HL-60 (cell line): ENCODE results near the gene STH.
"Not testable (repeated sequence)": the region's sequence is repeated elsewhere in the genome, so short reads cannot be mapped to it uniquely, and the experiment has no call there.

ENCODE experiments used
- DNase-seq, 2 experiments: peaks; one replicate each; pipeline ENCODE4 v3.0.0-alpha.2; 2010 to 2020; ENCODE audit warnings: low read depth in 1 of 2, low spot score in 1 of 2
- H3K27ac ChIP-seq: fragments of 250-450 bp; sonication (Bioruptor Pico); replicated peaks from 2 replicates; pipeline ENCODE4 v1.5.1; 2020; ENCODE audit warnings: mild to moderate bottlenecking, moderate library complexity
- H3K27me3 ChIP-seq: fragments of 250-450 bp; sonication (Bioruptor Pico); 2 replicates; pipeline ENCODE4 v1.5.1; 2021; ENCODE audit warnings: mild to moderate bottlenecking, moderate library complexity; ENCODE audit not compliant: insufficient read depth, poor library complexity, severe bottlenecking
- H3K4me3 ChIP-seq: replicated peaks from 2 replicates; pipeline ENCODE4 v1.5.1; 2011; ENCODE audit warnings: mild to moderate bottlenecking, control low read depth, low read length; ENCODE audit not compliant: insufficient read depth
- GABPA ChIP-seq: IDR thresholded peaks from 2 replicates; pipeline ENCODE4 v1.6.1; 2012; ENCODE audit warnings: low read depth
- POLR2AphosphoS5 ChIP-seq: IDR thresholded peaks from 2 replicates; pipeline ENCODE4 v1.6.1; 2012; ENCODE audit warnings: low read depth
- SPI1 ChIP-seq: IDR thresholded peaks from 2 replicates; pipeline ENCODE4 v1.6.1; 2012; ENCODE audit warnings: low read depth, mild to moderate bottlenecking, borderline replicate concordance
- TF ChIP-seq, protein P1 (sequence below): IDR thresholded peaks from 2 replicates; pipeline ENCODE4 v1.6.1; 2012; ENCODE audit warnings: low read depth; ENCODE audit not compliant: insufficient replicate concordance
- TF ChIP-seq, protein P2 (sequence below): IDR thresholded peaks from one replicate; pipeline ENCODE4 v1.5.1; 2011; ENCODE audit warnings: low read length, control low read depth, inconsistent platforms; ENCODE audit not compliant: insufficient read depth

STH gene

DNA sequence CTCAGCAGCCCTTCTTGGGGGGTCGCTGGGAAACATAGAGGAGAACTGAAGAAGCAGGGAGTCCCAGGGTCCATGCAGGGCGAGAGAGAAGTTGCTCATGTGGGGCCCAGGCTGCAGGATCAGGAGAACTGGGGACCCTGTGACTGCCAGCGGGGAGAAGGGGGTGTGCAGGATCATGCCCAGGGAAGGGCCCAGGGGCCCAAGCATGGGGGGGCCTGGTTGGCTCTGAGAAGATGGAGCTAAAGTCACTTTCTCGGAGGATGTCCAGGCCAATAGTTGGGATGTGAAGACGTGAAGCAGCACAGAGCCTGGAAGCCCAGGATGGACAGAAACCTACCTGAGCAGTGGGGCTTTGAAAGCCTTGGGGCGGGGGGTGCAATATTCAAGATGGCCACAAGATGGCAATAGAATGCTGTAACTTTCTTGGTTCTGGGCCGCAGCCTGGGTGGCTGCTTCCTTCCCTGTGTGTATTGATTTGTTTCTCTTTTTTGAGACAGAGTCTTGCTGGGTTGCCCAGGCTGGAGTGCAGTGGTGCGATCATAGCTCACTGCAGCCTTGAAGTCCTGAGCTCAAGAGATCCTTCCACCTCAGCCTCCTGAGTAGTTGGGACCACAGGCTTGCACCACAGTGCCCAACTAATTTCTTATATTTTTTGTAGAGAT, 3.4 kb downstream of the STH start:
- no peak overlapping the region for H3K4me3 ChIP-seq
- TF ChIP-seq POLR2AphosphoS5 (no peak), SPI1 (no peak; the same call in 1 of the 2 replicates)
- TF ChIP-seq, protein P1, sequence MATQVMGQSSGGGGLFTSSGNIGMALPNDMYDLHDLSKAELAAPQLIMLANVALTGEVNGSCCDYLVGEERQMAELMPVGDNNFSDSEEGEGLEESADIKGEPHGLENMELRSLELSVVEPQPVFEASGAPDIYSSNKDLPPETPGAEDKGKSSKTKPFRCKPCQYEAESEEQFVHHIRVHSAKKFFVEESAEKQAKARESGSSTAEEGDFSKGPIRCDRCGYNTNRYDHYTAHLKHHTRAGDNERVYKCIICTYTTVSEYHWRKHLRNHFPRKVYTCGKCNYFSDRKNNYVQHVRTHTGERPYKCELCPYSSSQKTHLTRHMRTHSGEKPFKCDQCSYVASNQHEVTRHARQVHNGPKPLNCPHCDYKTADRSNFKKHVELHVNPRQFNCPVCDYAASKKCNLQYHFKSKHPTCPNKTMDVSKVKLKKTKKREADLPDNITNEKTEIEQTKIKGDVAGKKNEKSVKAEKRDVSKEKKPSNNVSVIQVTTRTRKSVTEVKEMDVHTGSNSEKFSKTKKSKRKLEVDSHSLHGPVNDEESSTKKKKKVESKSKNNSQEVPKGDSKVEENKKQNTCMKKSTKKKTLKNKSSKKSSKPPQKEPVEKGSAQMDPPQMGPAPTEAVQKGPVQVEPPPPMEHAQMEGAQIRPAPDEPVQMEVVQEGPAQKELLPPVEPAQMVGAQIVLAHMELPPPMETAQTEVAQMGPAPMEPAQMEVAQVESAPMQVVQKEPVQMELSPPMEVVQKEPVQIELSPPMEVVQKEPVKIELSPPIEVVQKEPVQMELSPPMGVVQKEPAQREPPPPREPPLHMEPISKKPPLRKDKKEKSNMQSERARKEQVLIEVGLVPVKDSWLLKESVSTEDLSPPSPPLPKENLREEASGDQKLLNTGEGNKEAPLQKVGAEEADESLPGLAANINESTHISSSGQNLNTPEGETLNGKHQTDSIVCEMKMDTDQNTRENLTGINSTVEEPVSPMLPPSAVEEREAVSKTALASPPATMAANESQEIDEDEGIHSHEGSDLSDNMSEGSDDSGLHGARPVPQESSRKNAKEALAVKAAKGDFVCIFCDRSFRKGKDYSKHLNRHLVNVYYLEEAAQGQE, result no peak
- TF ChIP-seq, protein P2, sequence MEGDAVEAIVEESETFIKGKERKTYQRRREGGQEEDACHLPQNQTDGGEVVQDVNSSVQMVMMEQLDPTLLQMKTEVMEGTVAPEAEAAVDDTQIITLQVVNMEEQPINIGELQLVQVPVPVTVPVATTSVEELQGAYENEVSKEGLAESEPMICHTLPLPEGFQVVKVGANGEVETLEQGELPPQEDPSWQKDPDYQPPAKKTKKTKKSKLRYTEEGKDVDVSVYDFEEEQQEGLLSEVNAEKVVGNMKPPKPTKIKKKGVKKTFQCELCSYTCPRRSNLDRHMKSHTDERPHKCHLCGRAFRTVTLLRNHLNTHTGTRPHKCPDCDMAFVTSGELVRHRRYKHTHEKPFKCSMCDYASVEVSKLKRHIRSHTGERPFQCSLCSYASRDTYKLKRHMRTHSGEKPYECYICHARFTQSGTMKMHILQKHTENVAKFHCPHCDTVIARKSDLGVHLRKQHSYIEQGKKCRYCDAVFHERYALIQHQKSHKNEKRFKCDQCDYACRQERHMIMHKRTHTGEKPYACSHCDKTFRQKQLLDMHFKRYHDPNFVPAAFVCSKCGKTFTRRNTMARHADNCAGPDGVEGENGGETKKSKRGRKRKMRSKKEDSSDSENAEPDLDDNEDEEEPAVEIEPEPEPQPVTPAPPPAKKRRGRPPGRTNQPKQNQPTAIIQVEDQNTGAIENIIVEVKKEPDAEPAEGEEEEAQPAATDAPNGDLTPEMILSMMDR, result peak; percentile 91
- DNase-seq, result peak; percentile 16 to 60
- no peaks in the 10 kb centered on the region for H3K27me3 ChIP-seq
- no peak overlapping the region for H3K27ac ChIP-seq

DNA sequence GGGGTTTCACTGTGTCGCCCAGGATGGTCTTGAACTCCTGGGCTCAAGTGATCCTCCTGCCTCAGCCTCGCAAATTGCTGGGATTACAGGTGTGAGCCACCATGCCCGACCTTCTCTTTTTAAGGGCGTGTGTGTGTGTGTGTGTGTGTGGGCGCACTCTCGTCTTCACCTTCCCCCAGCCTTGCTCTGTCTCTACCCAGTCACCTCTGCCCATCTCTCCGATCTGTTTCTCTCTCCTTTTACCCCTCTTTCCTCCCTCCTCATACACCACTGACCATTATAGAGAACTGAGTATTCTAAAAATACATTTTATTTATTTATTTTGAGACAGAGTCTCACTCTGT, 3.9 kb downstream of the STH start:
- no peaks in the 10 kb centered on the region for H3K27me3 ChIP-seq

DNA sequence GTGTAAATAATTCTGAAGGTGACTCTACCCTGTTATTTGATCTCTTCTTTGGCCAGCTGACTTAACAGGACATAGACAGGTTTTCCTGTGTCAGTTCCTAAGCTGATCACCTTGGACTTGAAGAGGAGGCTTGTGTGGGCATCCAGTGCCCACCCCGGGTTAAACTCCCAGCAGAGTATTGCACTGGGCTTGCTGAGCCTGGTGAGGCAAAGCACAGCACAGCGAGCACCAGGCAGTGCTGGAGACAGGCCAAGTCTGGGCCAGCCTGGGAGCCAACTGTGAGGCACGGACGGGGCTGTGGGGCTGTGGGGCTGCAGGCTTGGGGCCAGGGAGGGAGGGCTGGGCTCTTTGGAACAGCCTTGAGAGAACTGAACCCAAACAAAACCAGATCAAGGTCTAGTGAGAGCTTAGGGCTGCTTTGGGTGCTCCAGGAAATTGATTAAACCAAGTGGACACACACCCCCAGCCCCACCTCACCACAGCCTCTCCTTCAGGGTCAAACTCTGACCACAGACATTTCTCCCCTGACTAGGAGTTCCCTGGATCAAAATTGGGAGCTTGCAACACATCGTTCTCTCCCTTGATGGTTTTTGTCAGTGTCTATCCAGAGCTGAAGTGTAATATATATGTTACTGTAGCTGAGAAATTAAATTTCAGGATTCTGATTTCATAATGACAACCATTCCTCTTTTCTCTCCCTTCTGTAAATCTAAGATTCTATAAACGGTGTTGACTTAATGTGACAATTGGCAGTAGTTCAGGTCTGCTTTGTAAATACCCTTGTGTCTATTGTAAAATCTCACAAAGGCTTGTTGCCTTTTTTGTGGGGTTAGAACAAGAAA, 5.1 kb downstream of the STH start:
- no peak for DNase-seq
- H3K27me3 ChIP-seq, result no peaks in the 10 kb centered on the region
- no peak overlapping the region for H3K27ac ChIP-seq
- H3K4me3 ChIP-seq, result no peak overlapping the region
- TF ChIP-seq, protein P2, result no peak
- TF ChIP-seq SPI1 (no peak), POLR2AphosphoS5 (no peak), GABPA (no peak)
- TF ChIP-seq, protein P1, result no peak

More for the DNA sequence above, 3.9 kb downstream of the STH start:
- DNase-seq, result no peak
- H3K27ac ChIP-seq, result no peak overlapping the region
- no peak overlapping the region for H3K4me3 ChIP-seq
- TF ChIP-seq, protein P2, result no peak
- TF ChIP-seq POLR2AphosphoS5 (no peak), SPI1 (no peak)
- TF ChIP-seq, protein P1, result no peak

DNA sequence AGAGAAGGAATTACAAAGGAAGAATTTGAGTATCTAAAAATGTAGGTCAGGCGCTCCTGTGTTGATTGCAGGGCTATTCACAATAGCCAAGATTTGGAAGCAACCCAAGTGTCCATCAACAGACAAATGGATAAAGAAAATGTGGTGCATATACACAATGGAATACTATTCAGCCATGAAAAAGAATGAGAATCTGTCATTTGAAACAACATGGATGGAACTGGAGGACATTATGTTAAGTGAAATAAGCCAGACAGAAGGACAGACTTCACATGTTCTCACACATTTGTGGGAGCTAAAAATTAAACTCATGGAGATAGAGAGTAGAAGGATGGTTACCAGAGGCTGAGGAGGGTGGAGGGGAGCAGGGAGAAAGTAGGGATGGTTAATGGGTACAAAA, 7.0 kb downstream of the STH start:
- not testable (repeated sequence) for DNase-seq, H3K4me3 ChIP-seq, H3K27ac ChIP-seq, H3K27me3 ChIP-seq
